HEK293T (cell line): ENCODE results near the gene BABAM1.

Experiments used
- BHLHE40 ChIP-seq: fragments of 450-650 bp; IDR thresholded peaks from 2 replicates; pipeline ENCODE4 v1.6.1; 2016; ENCODE audit warnings: mild to moderate bottlenecking, moderate library complexity, borderline replicate concordance
- CTBP1 ChIP-seq: fragments of 450-650 bp; IDR thresholded peaks from 2 replicates; pipeline ENCODE4 v1.6.1; 2016; ENCODE audit warnings: borderline replicate concordance
- FOXA1 ChIP-seq: fragments of 450-650 bp; IDR thresholded peaks from 2 replicates; pipeline ENCODE4 v1.6.1; 2016; ENCODE audit warnings: mild to moderate bottlenecking
- FOXK2 ChIP-seq: fragments of 450-650 bp; IDR thresholded peaks from 2 replicates; pipeline ENCODE4 v1.6.1; 2016; ENCODE audit warnings: mild to moderate bottlenecking
- HDGF ChIP-seq: fragments of 450-650 bp; IDR thresholded peaks from 2 replicates; pipeline ENCODE4 v1.6.1; 2017; ENCODE audit warnings: antibody characterized with exemption, borderline replicate concordance
- LEF1 ChIP-seq: fragments of 450-650 bp; IDR thresholded peaks from 2 replicates; pipeline ENCODE4 v1.6.1; 2017; ENCODE audit warnings: mild to moderate bottlenecking, borderline replicate concordance
- NFRKB ChIP-seq: fragments of 450-650 bp; IDR thresholded peaks from 2 replicates; pipeline ENCODE4 v1.6.1; 2016; ENCODE audit warnings: mild to moderate bottlenecking, moderate library complexity
- PKNOX1 ChIP-seq: fragments of 450-650 bp; IDR thresholded peaks from 2 replicates; pipeline ENCODE4 v1.6.1; 2016
- SP1 ChIP-seq: fragments of 450-650 bp; IDR thresholded peaks from 2 replicates; pipeline ENCODE4 v1.6.1; 2017
- SUZ12 ChIP-seq: fragments of 450-650 bp; IDR thresholded peaks from 2 replicates; pipeline ENCODE4 v1.6.1; 2016; ENCODE audit warnings: mild to moderate bottlenecking

DNA sequence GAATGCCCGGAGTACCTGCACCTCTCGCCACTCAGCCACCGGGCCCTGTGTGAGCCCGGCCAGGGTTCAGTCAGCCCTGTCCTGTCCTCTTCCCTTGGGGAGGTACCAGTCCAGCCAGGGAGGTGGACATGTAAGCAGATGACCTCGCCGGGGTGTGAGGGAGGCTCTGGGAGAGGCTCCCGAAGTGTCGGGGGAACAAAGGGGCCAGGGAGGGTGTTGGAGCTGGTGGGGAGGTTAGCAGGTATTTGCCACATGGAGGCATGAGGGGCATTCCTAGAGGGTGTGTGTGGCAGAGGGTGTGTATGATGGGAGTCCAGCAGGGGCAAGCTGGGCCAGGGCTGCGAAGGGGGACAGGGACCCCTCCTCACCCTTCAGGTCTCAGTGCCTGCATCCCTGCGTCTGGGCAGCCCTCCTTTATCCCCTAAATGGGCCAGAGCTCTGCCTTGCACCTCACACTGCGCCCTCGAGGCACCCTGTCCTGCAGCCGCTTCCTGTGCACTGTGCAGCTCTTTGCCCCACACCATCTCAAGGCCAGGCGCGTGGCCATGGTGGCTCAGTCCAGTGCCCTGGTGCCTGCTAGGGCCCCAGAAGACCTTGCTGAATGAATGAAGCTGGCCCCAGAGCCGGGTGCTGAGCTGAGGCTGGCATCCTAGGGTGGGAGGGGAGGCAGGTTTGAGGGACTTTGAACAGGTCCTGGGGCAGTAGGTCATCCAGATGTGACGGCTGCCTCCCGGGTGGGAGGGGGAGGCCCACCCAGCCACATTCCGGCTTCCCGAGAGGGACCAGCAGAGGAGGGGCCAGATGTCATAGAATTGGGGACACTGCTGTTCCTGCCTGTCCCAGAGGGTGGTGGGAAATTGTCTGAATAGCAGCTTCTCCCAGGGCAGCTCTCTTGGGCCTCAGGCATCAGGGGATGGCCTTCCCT, 45.2 kb downstream of the BABAM1 start:
- TF ChIP-seq FOXA1 (no peak), SP1 (no peak), LEF1 (no peak), HDGF (no peak), BHLHE40 (no peak), SUZ12 (no peak), CTBP1 (no peak), NFRKB (no peak), FOXK2 (no peak), PKNOX1 (no peak)
